Endothelial cell (in vitro differentiated cells): ENCODE measurements around the gene CD53. TPM values are rescaled to one million over a fixed set of nuclear protein-coding genes. Genes with fewer than 3 reads are reported as not detected.

Source experiments
- DNase-seq: peaks from one replicate; pipeline ENCODE4 v3.0.0; 2021; ENCODE audit warnings: low spot score
- H3K27ac Mint-ChIP-seq: one replicate; pipeline ENCODE4 v1.8.0; 2021; ENCODE audit warnings: mixed read lengths, inconsistent platforms; ENCODE audit not compliant: unreplicated experiment
- H3K27me3 Mint-ChIP-seq: one replicate; pipeline ENCODE4 v1.8.0; 2021; ENCODE audit warnings: mild to moderate bottlenecking, moderate library complexity, mixed read lengths, inconsistent platforms; ENCODE audit not compliant: unreplicated experiment
- H3K36me3 Mint-ChIP-seq: one replicate; pipeline ENCODE4 v1.8.0; 2021; ENCODE audit warnings: mild to moderate bottlenecking, low read depth, mixed read lengths, inconsistent platforms; ENCODE audit not compliant: unreplicated experiment
- H3K4me1 Mint-ChIP-seq: one replicate; pipeline ENCODE4 v1.8.0; 2021; ENCODE audit warnings: mild to moderate bottlenecking, mixed read lengths, inconsistent platforms; ENCODE audit not compliant: unreplicated experiment
- H3K4me3 Mint-ChIP-seq: one replicate; pipeline ENCODE4 v1.8.0; 2021; ENCODE audit warnings: mild to moderate bottlenecking, mixed read lengths, inconsistent platforms; ENCODE audit not compliant: unreplicated experiment
- H3K9me3 Mint-ChIP-seq: one replicate; pipeline ENCODE4 v1.8.0; 2021; ENCODE audit warnings: mixed read lengths, inconsistent platforms; ENCODE audit not compliant: unreplicated experiment
- CTCF ChIP-seq: fragments of 200-600 bp; sonication (generic); IDR thresholded peaks from one replicate; pipeline ENCODE4 v1.5.0; 2021; ENCODE audit warnings: antibody characterized with exemption; ENCODE audit not compliant: unreplicated experiment
- total RNA-seq: library from RNA; stranded (reverse); fragmentation: NEBNext Ultra II Directional; extraction: Animal tissue kit (Norgen Biotek cat#: 25700); gene quantifications from one replicate; pipeline ENCODE4 v1.2.1, GENCODE V29; 2021; ENCODE audit not compliant: unreplicated experiment

CD53 gene
- total RNA-seq, 1 donor from 2014 or later, result 20.6 TPM

- Mint-ChIP-seq H3K27ac (peak overlapping the region; percentile 68), H3K9me3 (no peaks in the 10 kb centered on the region), H3K36me3 (no peaks in the 10 kb centered on the region), H3K4me1 (peaks cover 28% of the 10 kb centered on the region), H3K27me3 (no peaks in the 10 kb centered on the region), H3K4me3 (no peak overlapping the region)
- no peak for DNase-seq
- no peak for TF ChIP-seq CTCF
Measured at GRCh38 chr1:110872366-110872744, 593 bp upstream of the CD53 start.

GRCh38 chr1:110873856-110874255 is 908 bp downstream of the CD53 start:
- H3K27me3 Mint-ChIP-seq, result no peaks in the 10 kb centered on the region
- no peak overlapping the region for H3K4me3 Mint-ChIP-seq
- H3K36me3 Mint-ChIP-seq, result no peaks in the 10 kb centered on the region
- H3K4me1 Mint-ChIP-seq, result peaks cover 28% of the 10 kb centered on the region
- no peaks in the 10 kb centered on the region for H3K9me3 Mint-ChIP-seq
- TF ChIP-seq CTCF, result no peak
- H3K27ac Mint-ChIP-seq, result no peak overlapping the region
- no peak for DNase-seq

- Mint-ChIP-seq H3K9me3 (no peaks in the 10 kb centered on the region), H3K36me3 (no peaks in the 10 kb centered on the region), H3K27me3 (no peaks in the 10 kb centered on the region), H3K4me3 (no peak overlapping the region), H3K27ac (no peak overlapping the region), H3K4me1 (peaks cover 28% of the 10 kb centered on the region)
- no peak for DNase-seq
- TF ChIP-seq CTCF, result no peak
Measured at GRCh38 chr1:110874324-110875215, 1.6 kb downstream of the CD53 start.

- DNase-seq, result no peak
- TF ChIP-seq CTCF, result no peak
- Mint-ChIP-seq H3K36me3 (no peaks in the 10 kb centered on the region), H3K9me3 (no peaks in the 10 kb centered on the region), H3K4me3 (no peak overlapping the region), H3K27ac (peak overlapping the region; percentile 68), H3K4me1 (peaks cover 32% of the 10 kb centered on the region), H3K27me3 (no peaks in the 10 kb centered on the region)
Measured at GRCh38 chr1:110875216-110875731, 2.3 kb downstream of the CD53 start.

- no peak for TF ChIP-seq CTCF
- no peaks in the 10 kb centered on the region for H3K27me3 Mint-ChIP-seq
- H3K4me3 Mint-ChIP-seq, result no peak overlapping the region
- H3K27ac Mint-ChIP-seq, result no peak overlapping the region
- H3K9me3 Mint-ChIP-seq, result no peaks in the 10 kb centered on the region
- no peak for DNase-seq
- H3K36me3 Mint-ChIP-seq, result no peaks in the 10 kb centered on the region
- peaks cover 30% of the 10 kb centered on the region for H3K4me1 Mint-ChIP-seq
Measured at GRCh38 chr1:110876748-110877341, 3.9 kb downstream of the CD53 start.
